Measurements from ENCODE around the gene ISG20L2. TPM values are rescaled to one million over a fixed set of nuclear protein-coding genes. Genes with fewer than 3 reads are reported as not detected.

The ISG20L2 gene, protein sequence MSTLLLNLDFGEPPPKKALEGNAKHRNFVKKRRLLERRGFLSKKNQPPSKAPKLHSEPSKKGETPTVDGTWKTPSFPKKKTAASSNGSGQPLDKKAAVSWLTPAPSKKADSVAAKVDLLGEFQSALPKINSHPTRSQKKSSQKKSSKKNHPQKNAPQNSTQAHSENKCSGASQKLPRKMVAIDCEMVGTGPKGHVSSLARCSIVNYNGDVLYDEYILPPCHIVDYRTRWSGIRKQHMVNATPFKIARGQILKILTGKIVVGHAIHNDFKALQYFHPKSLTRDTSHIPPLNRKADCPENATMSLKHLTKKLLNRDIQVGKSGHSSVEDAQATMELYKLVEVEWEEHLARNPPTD
- total RNA-seq (2022; extraction: Qiagen RNA extraction) = 39.8 to 52.9 TPM (median 44.0 TPM) in 5 replicates

DNA sequence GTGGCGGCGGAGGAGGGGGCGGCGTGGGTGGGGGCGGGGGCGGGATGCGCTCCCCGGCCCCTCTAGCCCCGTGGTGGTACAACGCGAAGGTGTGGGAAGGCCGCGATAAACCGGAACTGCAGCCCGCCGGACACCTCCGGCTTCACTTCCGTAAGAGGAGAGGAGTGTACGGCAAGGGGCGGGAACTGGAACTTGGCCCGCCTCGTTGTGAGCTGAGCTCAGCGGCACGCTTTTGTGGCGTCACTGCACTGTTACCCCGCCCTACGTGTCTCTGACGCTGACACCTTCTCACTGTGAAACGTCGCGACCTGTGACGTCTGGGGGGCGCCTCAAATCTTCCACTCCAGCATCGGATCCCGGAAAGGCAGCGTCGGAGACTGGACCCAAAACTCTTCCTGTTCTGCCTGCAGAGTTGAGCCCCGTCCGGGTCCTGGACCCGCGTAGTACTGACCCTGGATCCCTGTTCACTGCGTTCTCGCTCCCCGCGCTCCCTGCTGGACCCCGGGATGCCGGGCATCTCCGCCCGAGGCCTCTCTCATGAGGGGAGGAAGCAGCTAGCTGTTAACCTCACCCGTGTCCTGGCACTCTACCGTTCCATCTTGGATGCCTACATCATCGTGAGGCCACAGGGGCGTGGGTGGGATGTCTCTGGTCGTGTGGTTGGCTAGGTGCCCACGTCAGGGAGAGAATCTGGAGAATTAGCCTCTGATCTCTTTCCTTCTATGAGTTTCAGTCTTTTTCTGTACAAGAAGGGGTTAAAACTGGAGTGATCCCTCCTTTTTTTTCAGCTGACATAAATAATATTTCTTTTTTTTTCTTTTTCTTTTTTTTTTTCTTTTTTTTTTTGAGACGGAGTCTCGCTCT is at the start of gene ISG20L2:
ISG20L2 (minus strand) TSS at position 168 of the 864 bp plus-strand sequence. CDS start 1,114 bp downstream, outside the sequence.

DNA sequence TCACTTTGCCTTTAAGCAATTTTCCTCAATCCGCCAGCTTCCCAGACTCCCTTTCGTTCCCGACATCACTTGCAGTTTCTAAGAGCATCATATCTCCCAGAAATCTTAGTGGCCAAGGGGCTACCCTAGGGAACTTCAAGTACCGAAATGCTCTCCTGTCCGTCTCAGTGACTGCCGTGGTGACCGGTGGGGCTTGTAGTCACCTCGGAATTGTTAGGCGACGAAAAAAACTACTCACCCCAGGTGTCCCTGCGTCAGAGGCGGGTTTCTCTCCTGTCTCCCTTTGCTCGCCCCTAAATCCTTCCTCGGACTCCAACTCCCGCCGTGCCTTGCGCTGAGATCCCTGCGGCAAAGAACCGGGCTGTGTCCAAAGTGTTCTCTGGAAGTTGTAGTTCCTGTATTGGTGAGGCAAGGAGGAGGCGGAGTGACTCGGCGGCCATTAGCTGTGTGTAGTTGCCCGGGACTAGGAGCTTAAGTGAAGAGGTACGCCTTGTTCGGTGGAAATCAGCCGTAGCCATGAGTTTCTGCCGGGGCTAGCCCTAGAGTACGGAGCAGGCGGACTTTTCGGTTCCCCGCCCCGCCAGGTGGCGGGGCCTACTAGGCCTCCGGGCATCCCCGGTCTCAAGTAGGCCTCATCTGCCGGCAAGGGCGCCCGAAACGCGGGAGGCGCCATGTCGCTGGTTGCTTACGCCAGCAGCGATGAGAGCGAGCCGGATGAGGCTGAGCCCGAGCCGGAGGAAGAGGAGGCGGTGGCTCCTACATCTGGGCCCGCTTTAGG is 38.7 kb upstream of the ISG20L2 start, which contains the start of gene PRCC:
PRCC (plus strand) TSS at position 435 of the 778 bp plus-strand sequence; CDS start at position 672, 237 bp downstream.

DNA sequence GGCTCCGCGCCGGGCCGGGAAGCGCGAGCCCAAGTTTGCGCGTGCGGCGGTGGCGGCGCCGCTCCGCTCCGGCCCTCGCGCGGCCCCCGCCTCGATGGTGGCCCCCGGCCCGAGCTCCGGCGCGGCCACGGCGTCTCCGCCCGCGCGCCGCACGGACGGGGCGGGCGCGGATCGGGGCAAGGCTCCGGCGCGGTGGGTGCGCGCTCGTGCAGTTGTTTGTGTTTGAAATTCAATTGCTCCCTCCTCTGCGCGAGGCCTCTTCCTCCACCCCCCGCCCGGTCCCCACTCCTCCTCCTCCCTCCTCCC is 22.8 kb upstream of the ISG20L2 start, which contains the start of gene HDGF:
HDGF (minus strand) TSS at position 225 of the 306 bp plus-strand sequence. CDS start 246 bp downstream, outside the sequence.

DNA sequence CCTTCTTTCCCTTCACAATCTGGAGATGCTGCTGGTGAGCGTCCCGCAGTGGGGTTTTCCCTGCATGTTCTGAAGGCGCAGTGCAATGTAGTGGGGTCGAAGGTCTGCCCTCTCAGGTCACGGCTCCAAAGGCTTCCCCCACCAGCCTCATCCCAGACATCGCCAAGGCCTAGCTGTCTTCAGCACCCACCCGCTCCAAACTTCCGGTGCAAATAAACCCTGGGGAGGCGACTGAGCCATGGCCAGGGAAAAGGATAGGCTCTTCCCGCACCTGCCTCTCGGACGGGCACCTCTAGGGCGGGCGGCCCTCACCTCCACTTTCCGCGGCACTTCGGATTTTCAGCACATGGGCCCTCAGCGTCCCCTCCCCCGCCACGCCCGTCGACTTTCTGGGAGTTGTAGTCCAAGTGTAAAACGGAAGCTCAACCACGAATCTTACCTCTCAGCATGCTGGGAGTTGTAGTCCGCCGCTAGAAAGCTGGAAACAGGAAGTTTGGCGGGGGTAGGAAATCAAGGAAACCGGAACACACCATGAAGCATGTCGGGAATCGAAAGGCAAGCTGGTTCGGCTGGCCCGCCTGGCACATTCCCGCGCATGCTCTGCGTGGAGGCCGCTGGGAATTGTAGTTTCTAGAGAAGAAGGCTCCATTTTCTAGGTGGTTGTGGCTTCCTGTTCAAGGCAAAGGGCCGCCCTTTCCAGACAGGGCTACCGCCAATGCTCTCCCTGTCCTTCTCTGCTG is 12.3 kb upstream of the ISG20L2 start, which contains the start of gene MRPL24:
MRPL24 (minus strand) TSS at position 348 of the 740 bp plus-strand sequence. CDS start 2,384 bp downstream, outside the sequence.

DNA sequence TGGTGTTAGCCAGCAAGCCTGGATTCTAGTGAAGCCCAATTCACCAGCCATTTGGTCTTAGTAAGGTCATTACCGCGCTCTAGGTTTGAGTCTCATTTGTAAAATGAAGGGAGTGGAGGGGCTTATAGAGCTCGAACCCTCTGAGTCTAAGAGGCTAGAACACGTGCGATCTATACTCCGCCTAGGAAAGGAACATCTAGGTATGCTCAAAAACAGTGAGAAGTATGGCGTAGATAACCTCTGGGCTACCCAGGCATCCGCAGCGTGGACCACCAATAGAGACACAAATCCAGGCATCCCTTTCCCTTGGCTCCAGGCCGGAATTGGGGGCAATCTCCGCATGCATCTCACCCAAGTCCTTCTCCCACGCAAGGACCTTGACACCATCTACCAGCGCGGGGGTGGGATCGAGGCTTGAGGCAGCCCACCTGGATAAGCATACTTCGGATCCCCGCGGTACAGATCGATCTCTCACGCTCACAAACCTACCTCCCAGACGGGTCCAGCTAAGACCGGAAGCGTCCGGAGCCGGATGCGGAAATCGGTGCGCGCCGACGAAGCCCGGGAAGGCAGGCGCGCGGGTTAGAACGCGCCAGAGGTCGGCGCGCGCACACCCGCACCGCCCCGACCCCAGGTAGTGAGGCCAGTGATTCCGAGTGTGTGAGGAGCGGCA is 504 bp downstream of the ISG20L2 start, which contains the start of gene METTL25B:
METTL25B (plus strand) TSS at position 544 of the 673 bp plus-strand sequence. CDS start 636 bp downstream, outside the sequence.

DNA sequence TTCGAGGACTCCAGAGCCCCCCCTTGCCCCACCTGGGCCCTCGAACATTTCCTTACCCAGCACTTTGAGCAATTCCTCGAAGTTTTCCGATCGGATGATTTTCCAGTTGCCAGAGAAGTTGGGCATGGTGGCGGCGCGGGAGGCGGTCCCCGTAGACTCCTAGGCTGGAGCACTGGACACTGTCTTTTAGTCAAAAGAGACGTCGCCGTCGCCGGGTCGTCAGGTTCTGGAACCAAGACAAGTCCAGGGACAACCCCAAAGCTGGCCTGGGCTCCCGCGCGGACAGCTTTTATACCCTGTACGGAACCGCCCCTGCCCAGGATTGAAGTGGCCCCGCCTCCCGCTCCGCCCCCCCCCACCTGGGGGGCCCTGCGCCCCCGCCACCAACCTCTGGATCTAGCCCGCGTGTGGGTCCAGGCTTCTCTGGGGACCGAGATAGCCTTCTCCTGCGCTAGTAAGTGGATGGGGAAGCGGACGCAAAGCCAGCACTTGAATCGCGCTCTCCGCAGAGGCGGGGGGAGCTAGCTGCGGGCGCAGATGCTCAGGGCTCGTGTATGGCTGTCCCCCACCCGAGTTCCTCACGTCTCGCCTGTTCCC is 23.1 kb downstream of the ISG20L2 start, which contains the start of gene CRABP2:
CRABP2 (minus strand) TSS at position 263 of the 597 bp plus-strand sequence; CDS start at position 126, 137 bp downstream.

DNA sequence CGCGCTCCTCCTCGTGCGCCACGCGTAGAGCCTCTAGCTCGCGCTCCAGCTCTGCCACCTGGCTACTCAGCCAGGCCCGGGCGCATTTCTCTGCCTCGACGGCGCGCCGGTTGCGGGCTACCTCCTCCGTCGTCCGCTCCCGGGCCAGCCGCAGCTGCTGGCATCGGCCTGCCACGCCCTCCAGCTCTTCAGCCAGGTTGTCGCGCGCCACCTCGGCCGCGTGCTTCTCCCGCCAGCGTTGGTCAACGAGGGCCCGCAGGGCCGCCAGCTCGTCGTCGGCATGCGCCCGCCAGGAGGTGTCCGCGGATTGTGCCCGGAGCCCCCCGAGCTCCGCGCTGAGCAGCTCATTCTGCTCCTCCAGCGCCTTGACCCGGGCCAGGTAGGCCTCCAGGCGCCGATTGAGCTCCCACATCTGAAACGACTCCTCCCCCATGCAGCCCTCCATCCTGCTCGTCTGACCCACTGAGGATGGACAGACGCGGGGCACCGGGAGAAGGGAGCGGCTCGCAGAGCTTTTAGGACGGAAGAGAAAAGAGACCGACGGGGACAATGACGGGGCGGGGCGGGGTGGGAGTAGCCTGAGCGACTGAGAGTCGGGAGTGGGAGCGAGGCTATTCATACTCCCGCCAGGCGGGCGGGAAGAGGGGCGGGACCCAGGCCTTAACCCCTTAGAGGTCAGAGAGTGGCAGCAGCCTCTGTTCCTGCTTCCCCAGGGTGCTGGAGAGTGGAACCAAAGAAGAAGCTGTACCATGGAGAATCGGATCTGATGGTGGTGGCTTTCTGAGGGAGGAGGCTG is 51.5 kb downstream of the ISG20L2 start, which contains the start of gene NES:
NES (minus strand) TSS at position 588 of the 796 bp plus-strand sequence; CDS start at position 445, 143 bp downstream.

Other genes starting within 250 kb of the ISG20L2 start
- gene MEF2D, start 228.0 kb downstream of the ISG20L2 start, total RNA-seq (2022; extraction: Qiagen RNA extraction) = 20.9 to 35.5 TPM (median 30.3 TPM) in 5 replicates
- 12.2 to 20.9 TPM (median 18.6 TPM) in 5 replicates for gene IQGAP3, start 156.2 kb downstream of the ISG20L2 start, total RNA-seq (2022; extraction: Qiagen RNA extraction)
- gene TTC24, start 149.0 kb downstream of the ISG20L2 start, total RNA-seq (2022; extraction: Qiagen RNA extraction) = not detected in 5 replicates
- 133 to 172 TPM (median 169 TPM) in 5 replicates for gene NAXE, start 137.0 kb downstream of the ISG20L2 start, total RNA-seq (2022; extraction: Qiagen RNA extraction)
- gene GPATCH4, start 127.3 kb downstream of the ISG20L2 start, total RNA-seq (2022; extraction: Qiagen RNA extraction) = 62.7 to 97.9 TPM (median 67.4 TPM) in 5 replicates
- gene HAPLN2, start 109.4 kb downstream of the ISG20L2 start, total RNA-seq (2022; extraction: Qiagen RNA extraction) = 0.14 to 0.21 TPM (median 0.14 TPM) in 3 of 5 replicates, not detected in the others
- gene BCAN, start 86.6 kb downstream of the ISG20L2 start, total RNA-seq (2022; extraction: Qiagen RNA extraction) = 0.05 to 0.12 TPM in 2 of 5 replicates, not detected in the others
- 1.2 to 1.5 TPM (median 1.3 TPM) in 5 replicates for gene NES, start 51.4 kb downstream of the ISG20L2 start, total RNA-seq (2022; extraction: Qiagen RNA extraction)
- gene CRABP2, start 23.2 kb downstream of the ISG20L2 start, total RNA-seq (2022; extraction: Qiagen RNA extraction) = 10.1 to 14.1 TPM (median 11.0 TPM) in 5 replicates
- gene METTL25B, start 297 bp downstream of the ISG20L2 start, total RNA-seq (2022; extraction: Qiagen RNA extraction) = 20.7 to 26.6 TPM (median 25.5 TPM) in 5 replicates
- 173 to 203 TPM (median 195 TPM) in 5 replicates for gene MRPL24, start 12.3 kb upstream of the ISG20L2 start, total RNA-seq (2022; extraction: Qiagen RNA extraction)
- 422 to 452 TPM (median 434 TPM) in 5 replicates for gene HDGF, start 22.9 kb upstream of the ISG20L2 start, total RNA-seq (2022; extraction: Qiagen RNA extraction)
- gene PRCC, start 38.8 kb upstream of the ISG20L2 start, total RNA-seq (2022; extraction: Qiagen RNA extraction) = 71.8 to 77.9 TPM (median 77.7 TPM) in 5 replicates
- gene SH2D2A, start 88.1 kb upstream of the ISG20L2 start, total RNA-seq (2022; extraction: Qiagen RNA extraction) = 2.8 to 5.1 TPM (median 3.9 TPM) in 5 replicates
- 0.01 TPM in 1 of 5 replicates, not detected in the others for gene INSRR, start 130.4 kb upstream of the ISG20L2 start, total RNA-seq (2022; extraction: Qiagen RNA extraction)
- 0.06 to 0.15 TPM (median 0.12 TPM) in 5 replicates for gene NTRK1, start 132.1 kb upstream of the ISG20L2 start, total RNA-seq (2022; extraction: Qiagen RNA extraction)
- 7.8 to 11.1 TPM (median 9.9 TPM) in 5 replicates for gene PEAR1, start 165.0 kb upstream of the ISG20L2 start, total RNA-seq (2022; extraction: Qiagen RNA extraction)
- gene LRRC71, start 191.9 kb upstream of the ISG20L2 start, total RNA-seq (2022; extraction: Qiagen RNA extraction) = 0.07 to 0.21 TPM (median 0.13 TPM) in 5 replicates